Stimulated activated naive CD8-positive, alpha-beta T cell treated with anti-CD3 and anti-CD28 coated beads, Interleukin-15, Interleukin-2, amounts not matched to agents 100 U/mL and 50 U/mL, for 24 hours (primary cell): ENCODE results near the gene RPS6KA2.
A peak's percentile ranks its signal among the peaks of the same experiment; 100 is the strongest.

Source experiments
- ATAC-seq: fragments of 150-1000 bp; cut with Tn5 transposase; one replicate; pipeline ENCODE4 v1.10.0; 2021
- DNase-seq: peaks from one replicate; pipeline ENCODE4 v3.0.0; 2021

RPS6KA2 gene

DNA sequence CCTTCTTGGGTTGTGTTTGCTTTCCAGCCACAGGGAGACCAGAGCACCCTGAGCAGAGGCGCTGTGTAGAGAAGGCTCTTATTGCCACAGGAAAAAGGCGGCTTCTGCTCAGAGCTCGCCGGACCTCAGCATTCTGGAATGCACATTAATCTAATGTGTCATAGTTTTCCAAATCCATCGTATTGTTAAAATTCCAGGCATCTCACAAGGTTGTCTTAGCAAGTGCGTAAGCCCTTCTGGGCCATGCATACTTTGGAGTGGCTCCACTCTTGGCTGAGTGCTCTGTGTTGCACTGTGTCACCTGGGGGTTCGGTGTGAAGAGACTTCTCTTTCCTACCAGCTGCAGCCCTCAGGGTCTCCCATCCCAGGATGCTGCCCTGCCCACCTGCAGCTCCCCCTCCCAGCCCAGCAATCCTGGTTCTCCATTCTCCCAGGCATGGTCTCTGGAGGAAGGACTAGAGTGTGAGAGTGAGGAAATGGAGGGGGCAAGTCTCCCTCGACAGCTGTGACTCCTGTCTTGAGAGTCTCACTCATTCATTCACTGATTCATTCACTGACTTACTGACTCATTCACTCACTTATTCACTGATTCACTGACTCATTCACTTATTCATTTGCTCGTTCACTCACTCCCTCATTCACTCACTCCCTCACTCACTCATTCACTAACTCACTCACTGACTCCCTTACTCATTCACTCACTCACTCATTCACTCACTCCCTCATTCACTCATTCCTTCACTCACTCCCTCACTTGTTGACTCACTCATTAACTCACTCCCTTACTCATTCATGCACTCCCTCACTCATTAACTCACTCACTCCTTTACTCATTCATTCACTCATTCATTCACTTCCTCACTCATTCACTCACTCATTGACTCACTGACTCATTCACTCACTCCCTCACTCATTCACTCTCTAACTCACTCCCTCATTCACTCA lies 160.6 kb downstream of the RPS6KA2 start:
- DNase-seq (no peak), ATAC-seq (peak; percentile 39)

DNA sequence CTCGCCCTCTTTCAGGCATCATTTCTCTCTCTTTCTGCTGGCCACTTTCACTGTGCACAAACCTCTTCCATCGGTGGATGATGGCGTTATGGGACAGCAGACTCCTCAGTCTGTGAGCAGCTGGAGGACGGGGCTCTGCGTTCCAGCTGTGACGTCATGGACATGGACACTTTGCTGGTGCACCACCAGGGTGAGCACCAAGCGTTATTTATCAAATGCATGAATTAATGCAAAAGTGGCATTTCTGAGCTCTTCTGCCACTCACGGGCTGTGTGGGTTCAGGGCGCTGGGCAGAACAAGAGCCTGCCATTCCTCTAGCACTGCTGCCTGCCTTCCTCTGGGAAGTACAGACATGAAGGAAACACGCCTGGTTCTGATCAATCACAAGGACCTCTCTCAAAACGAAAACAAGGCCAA lies 161.4 kb downstream of the RPS6KA2 start:
- no peak for DNase-seq
- ATAC-seq = no peak

DNA sequence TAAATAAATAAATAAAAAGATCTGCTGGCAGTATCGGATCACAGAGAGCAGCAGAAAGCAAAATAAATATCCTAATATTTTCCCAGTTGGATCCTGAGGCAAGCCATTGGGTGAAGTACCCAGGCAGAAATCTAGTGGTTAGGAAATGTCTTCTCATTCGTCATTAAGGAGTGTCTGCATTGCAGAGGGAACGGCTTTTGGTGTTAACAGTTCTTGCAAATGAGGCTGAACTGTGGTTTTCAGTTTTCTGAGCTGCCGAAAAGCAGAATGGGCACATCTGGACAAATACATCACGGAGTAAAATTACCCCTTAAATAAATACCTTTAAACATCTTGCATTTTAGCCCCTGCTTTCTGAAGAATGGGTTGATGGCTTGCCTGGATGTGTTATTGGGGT lies 162.1 kb downstream of the RPS6KA2 start:
- DNase-seq (no peak), ATAC-seq (no peak)

DNA sequence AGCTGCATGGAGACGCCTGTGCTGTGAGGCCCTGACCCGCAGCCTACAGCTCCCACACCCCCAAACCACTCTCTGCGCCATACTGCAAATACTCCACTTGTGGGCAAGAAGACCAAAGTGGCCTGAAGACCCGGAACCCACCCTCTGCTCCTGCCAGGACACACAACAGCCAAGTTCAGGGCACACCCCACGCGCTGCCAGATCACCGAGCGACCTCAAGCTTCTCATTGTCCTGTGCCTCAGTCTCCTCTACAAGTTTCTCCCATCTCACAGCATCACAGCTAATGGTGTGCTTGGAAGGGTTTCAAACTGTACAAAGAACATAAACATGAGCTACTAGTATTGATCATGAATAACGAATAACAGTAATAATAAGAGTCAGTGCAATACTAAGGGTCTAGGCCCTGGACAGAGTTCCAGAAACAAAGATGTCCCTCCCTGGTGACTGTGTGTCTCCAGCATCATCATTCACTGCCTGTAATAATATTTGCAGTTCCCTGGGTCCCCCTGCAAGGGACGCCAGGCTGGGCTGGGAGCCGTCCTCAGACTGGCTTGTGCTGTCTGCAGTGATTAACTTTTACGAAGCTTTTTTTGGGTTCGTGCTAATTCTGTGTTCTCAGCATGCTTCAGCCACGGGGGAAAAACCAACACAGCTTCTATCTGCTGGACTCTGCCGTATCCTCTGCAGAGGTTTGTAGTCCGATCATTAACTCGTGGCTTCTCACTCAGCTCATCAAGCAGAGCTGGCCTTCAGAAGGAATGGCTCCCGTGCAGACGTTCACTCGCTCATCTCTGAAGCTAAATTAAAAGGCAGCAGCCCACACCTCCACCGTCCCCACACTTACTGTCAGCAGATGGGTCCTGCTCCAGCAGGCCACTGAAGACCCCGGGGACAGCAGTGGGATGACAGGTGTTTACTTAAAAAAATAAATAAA lies 162.7 kb downstream of the RPS6KA2 start:
- no peak for DNase-seq
- ATAC-seq = no peak

DNA sequence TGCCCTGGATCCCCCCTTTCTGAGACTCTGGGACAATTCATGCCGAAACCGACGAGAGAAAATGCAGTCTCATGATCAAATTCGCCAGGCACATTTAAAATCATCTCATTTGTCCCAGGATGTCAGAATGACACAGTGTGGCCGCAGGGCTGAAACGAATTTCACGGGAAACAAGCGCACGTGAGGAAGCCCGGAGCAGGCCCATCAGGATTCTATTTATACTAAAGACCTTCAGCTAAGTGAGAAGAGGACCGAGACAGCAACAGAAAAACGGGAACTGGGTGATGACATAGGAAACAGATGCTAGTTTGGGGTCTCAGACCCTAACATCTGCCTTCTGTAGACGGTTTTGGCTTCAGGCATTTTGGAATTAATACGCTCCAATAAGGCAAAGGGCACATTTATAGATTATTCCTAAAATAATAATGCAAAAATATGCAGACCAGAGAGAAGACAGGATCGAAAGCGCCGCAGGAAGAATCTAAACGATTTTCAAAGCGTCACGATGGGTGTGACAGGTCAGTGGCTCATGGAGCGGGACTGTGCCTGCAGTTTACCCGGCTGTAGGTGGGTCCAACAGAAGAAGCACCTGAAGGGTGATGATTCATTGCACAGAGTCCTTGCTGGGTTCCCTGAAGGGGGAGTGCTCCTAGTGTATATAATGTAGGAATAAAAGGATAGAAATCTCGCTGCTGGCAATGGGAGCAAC lies 163.5 kb downstream of the RPS6KA2 start:
- no peak for ATAC-seq
- no peak for DNase-seq

DNA sequence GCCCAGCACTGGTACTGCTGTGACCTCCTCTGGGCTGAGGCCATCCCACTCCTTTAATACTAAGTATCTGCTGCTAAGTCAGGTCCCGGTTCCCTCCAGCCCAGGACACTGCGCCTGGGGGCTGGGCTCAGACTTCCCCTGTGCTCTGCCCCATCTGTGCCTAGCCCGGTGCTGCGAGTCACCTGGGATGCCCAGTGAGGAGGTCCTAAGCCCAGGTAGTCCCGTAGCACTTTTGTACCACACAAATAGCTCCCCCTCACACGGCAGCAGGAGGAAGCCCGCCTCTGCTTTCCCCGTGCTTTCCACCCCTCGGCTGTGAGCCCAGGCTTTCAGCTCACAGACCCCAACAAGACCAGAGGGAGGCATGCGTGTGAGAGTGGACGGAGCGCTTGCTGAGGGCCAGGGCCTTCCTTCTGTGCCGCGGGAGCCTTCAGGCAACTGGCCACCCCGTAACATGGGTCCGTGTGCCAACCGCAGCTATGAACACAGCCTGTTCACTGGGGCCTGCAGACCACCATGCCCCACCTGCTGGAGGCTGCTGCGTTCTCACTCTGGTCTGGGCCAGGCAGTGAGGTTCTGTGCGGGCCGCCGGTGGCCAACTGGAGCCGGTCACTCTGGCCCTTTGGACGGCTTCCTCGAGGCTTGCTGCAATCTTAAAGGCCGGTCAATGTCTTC lies 164.5 kb downstream of the RPS6KA2 start:
- ATAC-seq (no peak), DNase-seq (no peak)

DNA sequence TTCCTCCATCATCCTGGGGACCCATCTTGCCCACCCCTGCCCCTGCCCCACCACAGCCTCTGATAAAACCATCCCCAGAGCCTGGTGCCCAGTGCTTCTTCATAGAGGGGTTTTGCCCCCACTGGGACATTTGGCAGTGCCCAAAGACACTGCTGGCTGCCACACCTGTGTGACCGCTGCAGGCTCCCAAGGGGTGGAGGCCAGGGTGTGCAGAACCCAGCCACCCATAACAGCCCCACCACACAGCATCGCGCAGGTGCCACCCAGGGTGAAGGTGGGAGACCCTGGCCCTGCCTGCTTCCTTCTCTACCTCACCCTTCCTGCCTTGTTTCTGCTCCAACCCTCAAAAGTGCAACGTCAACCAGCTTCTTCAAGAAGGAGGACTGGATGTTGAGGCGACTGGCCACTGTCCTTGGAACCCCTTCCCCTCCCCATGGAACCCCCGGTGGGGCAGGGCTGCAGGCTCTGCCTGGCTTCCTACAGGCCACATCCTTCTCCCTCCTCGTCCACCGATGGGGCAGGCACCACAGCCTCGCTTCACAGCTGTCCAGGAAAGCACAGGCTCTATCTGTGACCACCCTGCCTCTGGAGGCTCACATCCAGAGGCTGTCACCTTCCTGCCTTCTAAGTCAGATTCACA lies 165.1 kb downstream of the RPS6KA2 start:
- DNase-seq (no peak), ATAC-seq (no peak)

DNA sequence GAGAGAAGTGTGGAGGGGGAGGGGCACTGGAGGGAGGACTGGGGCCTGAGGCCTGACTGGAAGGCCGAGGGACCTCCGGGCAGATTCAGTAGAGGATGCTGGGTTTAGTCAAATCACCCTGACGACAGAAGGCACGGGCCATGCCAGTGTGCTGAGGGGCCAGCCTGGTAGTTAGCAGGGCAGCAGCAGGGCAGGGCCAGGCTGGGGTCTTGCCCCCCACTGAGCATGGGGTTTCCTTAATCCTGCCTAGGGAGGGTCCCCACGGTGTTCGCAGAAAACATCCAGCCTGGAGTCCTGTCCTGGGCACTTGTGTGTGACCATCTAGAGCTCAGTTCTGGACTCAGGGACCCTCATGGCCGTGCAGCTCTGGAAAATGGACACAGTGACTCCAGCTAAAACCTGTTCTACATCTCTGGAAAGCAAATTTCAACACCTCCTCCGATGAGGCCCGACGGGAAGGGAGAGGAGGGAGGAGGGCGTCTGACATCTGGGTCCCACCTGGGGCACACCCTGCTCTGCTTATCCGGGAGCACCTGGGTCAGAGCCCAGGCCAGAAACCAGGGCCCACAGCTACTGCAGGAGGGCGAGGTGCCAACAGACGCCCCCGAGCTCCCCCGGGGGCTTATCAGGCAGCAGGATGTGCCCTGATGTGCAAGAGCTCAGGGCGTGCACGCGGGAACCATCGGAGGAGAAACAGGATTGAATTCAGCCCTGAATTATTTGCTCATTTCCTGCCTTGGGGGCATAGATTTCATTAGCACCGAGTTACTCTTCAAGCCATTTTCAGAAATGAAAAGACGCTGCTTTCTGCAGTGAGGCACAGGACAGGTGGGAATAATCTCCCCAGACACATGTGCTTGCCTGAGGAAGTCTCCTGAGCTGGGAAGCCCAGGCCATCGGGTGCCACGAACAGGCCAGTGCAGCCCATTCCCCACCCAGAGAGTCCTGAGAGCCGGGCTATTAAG lies 166.3 kb downstream of the RPS6KA2 start:
- ATAC-seq = no peak
- no peak for DNase-seq

DNA sequence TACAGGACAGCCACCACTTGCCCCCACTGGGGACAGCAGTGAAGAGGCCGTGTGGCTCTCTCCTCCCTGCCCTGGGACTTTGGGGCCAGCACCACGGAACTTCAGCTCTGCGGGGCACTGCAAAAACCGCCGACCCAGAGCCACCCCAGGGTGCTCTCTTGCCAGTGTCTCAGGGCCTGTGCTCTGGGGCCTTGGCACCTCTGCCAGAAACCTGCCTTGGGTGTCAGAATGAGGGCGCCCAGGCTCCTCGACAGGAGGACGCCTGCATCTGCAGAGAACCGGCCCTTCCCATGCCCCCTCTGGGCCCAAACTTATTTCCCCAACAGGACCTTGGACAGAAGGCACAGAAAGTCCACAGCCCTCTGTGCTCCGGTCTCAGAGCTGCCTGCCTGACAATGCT lies 167.1 kb downstream of the RPS6KA2 start:
- ATAC-seq = no peak
- no peak for DNase-seq

DNA sequence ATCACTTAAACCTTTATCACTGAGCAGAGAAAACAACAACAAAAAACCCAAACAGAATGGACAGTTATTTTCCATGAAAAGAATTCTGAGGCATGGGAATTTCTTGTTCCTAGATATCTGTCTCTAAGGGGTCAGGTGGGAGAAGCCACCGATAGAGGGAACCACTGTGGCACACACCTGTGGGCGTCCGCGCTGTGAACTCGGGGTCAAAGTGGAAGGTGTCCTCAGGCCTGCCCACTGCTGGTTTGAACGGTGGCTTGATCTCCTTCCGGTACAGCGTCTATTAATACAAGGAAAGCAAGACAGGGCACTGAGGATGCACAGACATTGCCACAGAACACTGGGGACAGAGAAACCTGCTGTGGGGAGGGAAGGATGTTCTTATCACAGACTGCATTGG lies 167.8 kb downstream of the RPS6KA2 start:
- ATAC-seq (no peak), DNase-seq (no peak)

DNA sequence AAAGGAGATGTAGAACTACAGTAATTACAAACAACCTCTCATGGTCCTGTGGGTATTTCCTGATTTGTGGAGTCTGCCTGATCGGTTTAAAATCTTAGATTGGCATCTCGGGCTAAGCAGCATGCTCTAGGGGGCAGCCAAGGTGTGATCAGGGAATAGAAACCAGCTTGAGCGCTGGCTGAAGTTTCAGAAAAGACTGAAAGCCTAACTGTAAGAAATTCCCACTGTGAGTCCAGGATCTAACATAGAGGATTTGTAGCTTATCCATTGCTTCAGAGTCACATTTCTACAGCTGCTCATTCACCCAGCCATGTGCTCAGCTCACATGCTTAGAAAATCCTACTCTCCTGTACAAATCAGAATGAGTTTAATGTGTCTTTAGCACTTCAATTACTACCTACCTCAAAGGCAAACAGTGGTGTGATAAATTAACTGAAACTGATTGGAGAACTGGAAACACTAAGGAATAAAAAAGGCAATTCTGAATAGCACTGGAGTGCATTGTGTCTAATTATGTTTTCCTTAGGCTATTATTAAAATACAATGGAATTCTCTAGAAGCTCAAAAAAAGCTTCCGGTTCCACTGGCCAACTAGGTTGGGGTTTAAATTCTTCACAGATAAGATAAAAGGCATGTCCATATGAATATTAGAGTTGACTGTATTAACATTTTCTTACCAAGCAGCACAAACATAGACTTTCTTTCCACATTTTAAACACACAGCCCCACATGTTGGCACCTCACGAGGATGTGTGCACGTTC lies 170.5 kb downstream of the RPS6KA2 start:
- DNase-seq (no peak), ATAC-seq (no peak)

DNA sequence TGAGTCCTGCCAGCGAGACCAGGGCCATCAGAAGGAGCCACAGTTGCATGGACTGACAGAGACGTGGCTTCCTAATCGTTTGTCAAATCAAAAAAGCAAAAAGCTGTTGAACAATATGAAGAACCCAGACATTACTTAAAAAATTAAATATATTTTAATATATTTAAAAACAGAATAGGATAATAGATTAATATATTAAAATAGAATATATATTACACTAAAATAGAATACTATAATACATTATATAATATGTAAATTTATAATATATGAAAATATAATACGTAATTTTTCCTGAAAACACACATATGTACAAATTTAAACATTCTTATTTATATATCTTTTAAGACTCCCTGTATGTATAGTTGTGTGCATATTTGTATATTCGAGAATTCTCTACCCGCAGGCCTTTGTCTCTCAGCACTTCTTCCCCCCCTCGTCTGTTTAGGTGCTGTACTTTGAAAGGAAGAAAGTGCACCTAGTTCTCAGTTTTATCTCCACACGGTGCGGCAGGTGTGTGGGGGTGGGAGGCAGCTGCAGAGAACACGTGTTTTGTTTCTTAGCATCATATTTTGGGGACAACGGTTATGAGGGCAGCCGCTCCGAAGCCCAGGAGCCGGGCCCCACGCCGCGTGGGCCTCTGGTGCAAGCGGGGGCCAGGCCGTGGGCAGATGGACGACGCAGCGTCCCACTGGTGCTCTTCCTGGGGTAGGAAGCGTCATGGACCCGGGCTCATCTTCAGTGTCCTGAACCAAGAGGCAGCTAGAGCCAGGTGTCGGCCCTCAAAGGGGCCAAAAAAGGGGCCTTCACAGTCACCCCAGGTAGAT lies 172.1 kb downstream of the RPS6KA2 start:
- DNase-seq (no peak), ATAC-seq (no peak)

DNA sequence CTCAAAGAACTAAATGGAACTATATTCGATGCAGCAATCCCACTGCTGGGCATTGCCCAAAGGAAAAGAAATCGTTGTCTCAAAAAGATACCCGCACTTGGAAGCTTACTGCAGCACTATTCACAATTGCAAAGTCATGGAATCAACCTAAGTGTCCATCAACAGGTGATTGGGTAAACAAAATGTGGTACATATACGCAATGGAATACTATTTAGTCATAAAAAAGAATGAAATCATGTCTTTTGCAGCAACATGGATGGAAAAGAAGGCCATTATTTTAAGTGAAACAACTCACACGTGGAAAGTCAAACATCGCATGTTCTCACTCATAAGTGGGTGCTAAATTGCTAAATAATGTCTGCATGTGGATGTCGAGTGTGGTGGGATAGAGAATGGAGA lies 173.4 kb downstream of the RPS6KA2 start:
- no peak for DNase-seq
- no peak for ATAC-seq

DNA sequence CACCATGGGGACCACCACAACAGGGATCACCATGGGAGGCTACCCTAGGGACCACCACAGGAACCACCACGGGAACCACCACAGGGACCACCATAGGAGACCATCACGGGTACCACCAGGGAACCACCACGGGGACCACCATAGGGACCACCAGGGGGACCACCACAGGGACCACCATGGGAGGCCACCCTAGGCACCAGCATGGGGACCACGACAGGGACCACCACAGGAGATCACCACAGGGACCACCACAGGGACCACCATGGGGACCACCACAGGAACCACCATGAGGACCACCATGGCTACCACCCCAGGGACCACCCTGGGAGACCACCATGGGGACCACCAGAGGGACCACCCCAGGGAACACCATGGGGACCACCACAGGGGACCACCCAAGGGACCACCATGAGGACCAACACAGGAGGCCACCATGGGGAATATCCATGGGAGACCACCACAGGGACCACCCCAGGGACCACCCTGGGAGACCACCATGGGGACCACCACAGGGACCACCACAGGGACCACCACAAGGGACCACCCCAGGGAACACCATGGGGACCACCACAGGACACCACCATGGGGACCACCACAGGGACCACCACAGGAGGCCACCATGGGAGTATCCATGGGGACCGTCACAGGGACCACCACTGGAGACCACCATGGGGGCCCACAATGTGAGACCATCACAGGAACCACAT lies 176.7 kb downstream of the RPS6KA2 start:
- DNase-seq (no peak), ATAC-seq (no peak)

DNA sequence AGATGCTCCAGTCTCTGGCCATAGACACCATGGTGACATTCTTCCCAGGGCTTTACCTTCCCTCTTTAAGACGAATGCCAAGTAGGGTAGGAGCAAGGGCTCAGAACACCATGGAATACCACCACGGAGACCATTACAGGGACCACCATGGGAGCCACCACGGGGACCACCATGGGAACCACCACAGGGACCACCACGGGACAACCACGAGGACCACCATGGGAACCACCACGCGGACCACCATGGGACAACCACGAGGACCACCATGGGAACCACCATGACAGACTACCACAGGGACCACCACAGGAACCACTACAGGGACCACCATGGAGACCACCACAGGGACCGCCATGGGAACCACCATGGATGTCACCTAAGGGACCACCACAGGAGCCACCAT lies 177.4 kb downstream of the RPS6KA2 start:
- DNase-seq (no peak), ATAC-seq (no peak)

DNA sequence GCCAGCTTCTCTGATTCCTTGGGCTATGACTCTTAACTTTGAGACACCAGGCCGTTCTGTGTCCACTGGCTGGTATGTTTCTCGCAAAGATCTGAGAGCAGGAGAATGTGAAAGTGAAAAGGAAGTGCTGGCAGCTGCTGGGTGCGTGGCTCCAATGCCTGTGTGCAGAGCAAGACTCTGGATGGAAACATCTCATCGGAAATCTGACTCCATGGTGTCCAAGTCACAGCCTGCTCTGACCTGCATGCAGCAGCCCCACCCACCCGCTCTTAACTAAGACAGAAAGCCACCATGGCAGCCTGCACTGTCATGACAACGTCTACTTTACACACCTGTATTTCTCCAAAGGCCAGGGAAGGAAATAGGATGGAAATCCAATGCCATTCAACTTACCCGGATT lies 178.0 kb downstream of the RPS6KA2 start:
- DNase-seq = no peak
- ATAC-seq = no peak

DNA sequence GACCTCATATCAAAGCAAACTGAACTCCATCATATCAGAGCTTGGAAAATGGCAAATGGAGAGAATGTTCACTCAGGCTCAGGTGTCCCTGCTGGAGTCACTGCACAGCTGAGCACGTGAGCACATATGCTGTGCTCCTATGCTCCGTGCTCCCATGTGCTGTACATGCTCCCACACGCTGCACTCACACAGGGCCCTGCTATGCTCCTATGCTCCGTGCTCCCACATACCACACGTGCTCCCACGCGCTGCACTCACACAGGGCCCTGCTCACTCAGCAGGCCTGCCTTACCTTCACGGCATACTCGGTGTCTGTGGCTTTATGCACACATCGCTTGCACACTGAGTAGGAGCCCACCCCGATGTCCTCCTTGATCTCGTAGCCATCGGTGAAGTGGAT lies 178.6 kb downstream of the RPS6KA2 start:
- ATAC-seq (no peak), DNase-seq (no peak)

DNA sequence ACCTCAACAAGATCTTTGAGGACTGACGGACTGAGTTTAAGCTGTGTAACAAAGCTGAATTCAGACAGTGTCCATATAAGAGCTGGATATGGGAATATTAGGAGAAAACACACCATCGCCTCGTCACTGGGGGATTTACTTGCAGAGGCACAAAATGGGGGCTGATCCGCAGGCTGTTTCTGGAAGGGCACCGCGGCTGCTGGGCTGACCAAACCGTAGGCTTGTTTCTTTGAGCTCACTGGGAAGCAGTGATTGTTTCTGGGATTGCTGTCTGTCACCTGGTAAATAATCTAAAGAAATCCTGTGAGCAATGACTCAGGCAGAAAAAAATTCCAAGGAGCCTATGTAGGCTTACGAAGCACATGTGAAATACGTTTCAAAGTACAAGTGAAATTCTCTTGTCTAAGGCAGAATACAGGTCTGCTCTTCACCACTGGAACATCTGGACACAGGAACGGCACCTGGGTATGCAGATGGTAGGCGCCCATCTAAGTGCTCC lies 180.4 kb downstream of the RPS6KA2 start:
- no peak for ATAC-seq
- DNase-seq = no peak
